BE2C (cell line): ENCODE measurements around the gene SLC12A2.
A peak's percentile ranks its signal among the peaks of the same experiment; 100 is the strongest.

Experiments
- DNase-seq: peaks from one replicate; pipeline ENCODE4 v3.0.0-alpha.2; 2020
- H3K27me3 ChIP-seq: fragments of 250-450 bp; sonication (Bioruptor Pico); 2 replicates; pipeline ENCODE4 v1.5.1; 2020; ENCODE audit warnings: mild to moderate bottlenecking
- H3K36me3 ChIP-seq: fragments of 250-450 bp; sonication (Bioruptor Pico); 2 replicates; pipeline ENCODE4 v1.5.1; 2020; ENCODE audit warnings: mild to moderate bottlenecking
- H3K4me1 ChIP-seq: fragments of 250-450 bp; sonication (Bioruptor Pico); 2 replicates; pipeline ENCODE4 v1.5.1; 2020
- H3K4me3 ChIP-seq: 2 replicates; pipeline ENCODE4 v1.5.1; 2011; ENCODE audit warnings: low read depth, low read length
- H3K9me3 ChIP-seq: fragments of 250-450 bp; sonication (Bioruptor Pico); 2 replicates; pipeline ENCODE4 v1.5.1; 2020
- CTCF ChIP-seq: IDR thresholded peaks from 2 replicates; pipeline ENCODE4 v1.5.1; 2012; ENCODE audit warnings: mild to moderate bottlenecking, low read depth, low read length

The SLC12A2 gene

GRCh38 chr5:128213340-128213739 is 129.8 kb downstream of the SLC12A2 start:
- H3K4me1 ChIP-seq: no peaks in the 10 kb centered on the region
- DNase-seq: peak; percentile 61
- H3K4me3 ChIP-seq: no peak overlapping the region
- H3K27me3 ChIP-seq: no peaks in the 10 kb centered on the region; the same call in 1 of the 2 replicates
- no peaks in the 10 kb centered on the region for H3K36me3 ChIP-seq
- H3K9me3 ChIP-seq: no peaks in the 10 kb centered on the region
- TF ChIP-seq CTCF: peak; percentile 86

- H3K9me3 ChIP-seq: no peaks in the 10 kb centered on the region
- no peak for DNase-seq
- no peak for TF ChIP-seq CTCF
These were observed 130.3 kb downstream of the SLC12A2 start for GRCh38 chr5:128213833-128214232.

GRCh38 chr5:128216285-128216684 is 132.7 kb downstream of the SLC12A2 start:
- H3K9me3 ChIP-seq: no peaks in the 10 kb centered on the region
- H3K4me3 ChIP-seq: no peak overlapping the region
- TF ChIP-seq CTCF: no peak
- H3K27me3 ChIP-seq: no peaks in the 10 kb centered on the region; the same call in 1 of the 2 replicates
- no peak for DNase-seq
- H3K4me1 ChIP-seq: no peaks in the 10 kb centered on the region
- no peaks in the 10 kb centered on the region for H3K36me3 ChIP-seq

More at GRCh38 chr5:128213833-128214232, 130.3 kb downstream of the SLC12A2 start:
- Histone ChIP-seq H3K27me3 (no peaks in the 10 kb centered on the region; the same call in 1 of the 2 replicates), H3K4me1 (no peaks in the 10 kb centered on the region), H3K4me3 (no peak overlapping the region), H3K36me3 (no peaks in the 10 kb centered on the region)

- no peak for TF ChIP-seq CTCF
- no peaks in the 10 kb centered on the region; the same call in 1 of the 2 replicates for H3K27me3 ChIP-seq
- H3K4me3 ChIP-seq: no peak overlapping the region
- no peaks in the 10 kb centered on the region for H3K36me3 ChIP-seq
- no peak for DNase-seq
- no peaks in the 10 kb centered on the region for H3K9me3 ChIP-seq
- H3K4me1 ChIP-seq: no peaks in the 10 kb centered on the region
These were observed 133.4 kb downstream of the SLC12A2 start for GRCh38 chr5:128216860-128217531.

- no peak for TF ChIP-seq CTCF
- Histone ChIP-seq H3K27me3 (no peaks in the 10 kb centered on the region), H3K4me1 (no peaks in the 10 kb centered on the region), H3K4me3 (no peak overlapping the region), H3K9me3 (no peaks in the 10 kb centered on the region), H3K36me3 (no peaks in the 10 kb centered on the region)
- no peak for DNase-seq
These were observed 137.3 kb downstream of the SLC12A2 start for GRCh38 chr5:128220841-128221240.

GRCh38 chr5:128224336-128224735 is 140.8 kb downstream of the SLC12A2 start:
- H3K36me3 ChIP-seq: no peaks in the 10 kb centered on the region

More at GRCh38 chr5:128224336-128224735, 140.8 kb downstream of the SLC12A2 start:
- TF ChIP-seq CTCF: no peak
- no peaks in the 10 kb centered on the region for H3K27me3 ChIP-seq
- H3K4me1 ChIP-seq: no peaks in the 10 kb centered on the region
- no peak for DNase-seq
- no peak overlapping the region for H3K4me3 ChIP-seq
- H3K9me3 ChIP-seq: no peaks in the 10 kb centered on the region
